ENCODE data around the gene UNK.

Gene UNK

GRCh38 chr17:75830164-75831031, 45.8 kb downstream of the UNK start:
- DNase-seq (ENCODE audit: insufficient read length, low spot score) (no peak), FAIRE-seq (no peak)
- no peak for TF ChIP-seq POLR2A (IDR thresholded peaks at IDR 0.05; ENCODE audit: low read depth, low read length)

- FAIRE-seq (no peak), DNase-seq (ENCODE audit: insufficient read length, low spot score) (no peak)
- TF ChIP-seq POLR2A (IDR thresholded peaks at IDR 0.05; ENCODE audit: low read depth, low read length): no peak
Measured at GRCh38 chr17:75831032-75831571, 46.5 kb downstream of the UNK start.

GRCh38 chr17:75832164-75832651, 47.6 kb downstream of the UNK start:
- DNase-seq (ENCODE audit: insufficient read length, low spot score): peak; percentile 96
- no peak for TF ChIP-seq POLR2A (IDR thresholded peaks at IDR 0.05; ENCODE audit: low read depth, low read length)
- no peak for FAIRE-seq

- FAIRE-seq (no peak), DNase-seq (ENCODE audit: insufficient read length, low spot score) (no peak)
- TF ChIP-seq POLR2A (IDR thresholded peaks at IDR 0.05; ENCODE audit: low read depth, low read length): no peak
Measured at GRCh38 chr17:75832652-75833400, 48.2 kb downstream of the UNK start.

- no peak for TF ChIP-seq POLR2A (IDR thresholded peaks at IDR 0.05; ENCODE audit: low read depth, low read length)
- FAIRE-seq (no peak), DNase-seq (ENCODE audit: insufficient read length, low spot score) (no peak)
Measured at GRCh38 chr17:75834279-75834920, 49.8 kb downstream of the UNK start.

- no peak for TF ChIP-seq POLR2A (IDR thresholded peaks at IDR 0.05; ENCODE audit: low read depth, low read length)
- DNase-seq (ENCODE audit: insufficient read length, low spot score) (no peak), FAIRE-seq (no peak)
Measured at GRCh38 chr17:75834928-75835653, 50.5 kb downstream of the UNK start.

GRCh38 chr17:75835654-75835987, 51.0 kb downstream of the UNK start:
- FAIRE-seq (no peak), DNase-seq (ENCODE audit: insufficient read length, low spot score) (no peak)
- TF ChIP-seq POLR2A (IDR thresholded peaks at IDR 0.05; ENCODE audit: low read depth, low read length): no peak

GRCh38 chr17:75836605-75837004, 52.0 kb downstream of the UNK start:
- DNase-seq (ENCODE audit: insufficient read length, low spot score): no peak
- FAIRE-seq: no peak

GRCh38 chr17:75837899-75838298, 53.3 kb downstream of the UNK start:
- no peak for DNase-seq (ENCODE audit: insufficient read length, low spot score)
- FAIRE-seq: no peak
- TF ChIP-seq POLR2A (IDR thresholded peaks at IDR 0.05; ENCODE audit: low read depth, low read length): no peak

More at GRCh38 chr17:75836605-75837004, 52.0 kb downstream of the UNK start:
- TF ChIP-seq POLR2A (IDR thresholded peaks at IDR 0.05; ENCODE audit: low read depth, low read length): no peak

- FAIRE-seq (no peak), DNase-seq (ENCODE audit: insufficient read length, low spot score) (no peak)
- no peak for TF ChIP-seq POLR2A (IDR thresholded peaks at IDR 0.05; ENCODE audit: low read depth, low read length)
Measured at GRCh38 chr17:75838410-75838809, 53.8 kb downstream of the UNK start.

- no peak for TF ChIP-seq POLR2A (IDR thresholded peaks at IDR 0.05; ENCODE audit: low read depth, low read length)
- DNase-seq (ENCODE audit: insufficient read length, low spot score): no peak
- FAIRE-seq: no peak
Measured at GRCh38 chr17:75839942-75840798, 55.6 kb downstream of the UNK start.

GRCh38 chr17:75840799-75841164, 56.2 kb downstream of the UNK start:
- TF ChIP-seq POLR2A (IDR thresholded peaks at IDR 0.05; ENCODE audit: low read depth, low read length): no peak
- no peak for FAIRE-seq
- DNase-seq (ENCODE audit: insufficient read length, low spot score): no peak

Measured in H54 (cell line).